GM21390 (cell line): Measurements from ENCODE around the gene CASP14.
"Not testable (repeated sequence)": the region's sequence is repeated elsewhere in the genome, so short reads cannot be mapped to it uniquely, and the experiment has no call there.

Experiments used
- ATAC-seq: cut with Tn5 transposase; IDR thresholded peaks from one replicate; pipeline ENCODE4 v1.9.1; 2021; ENCODE audit not compliant: unreplicated experiment

The CASP14 gene

GRCh38 chr19:15048885-15049541, at the start of gene CASP14:
TSS of gene CASP14 (plus strand) at chr19:15049480. CDS start at chr19:15052252, 2,772 bp downstream.
- no peak for ATAC-seq

GRCh38 chr19:15008308-15008707, 41.0 kb upstream of the CASP14 start:
- ATAC-seq, result no peak

GRCh38 chr19:15010501-15011300, 38.6 kb upstream of the CASP14 start:
- no peak for ATAC-seq

- no peak for ATAC-seq
These were observed 34.7 kb upstream of the CASP14 start for GRCh38 chr19:15014579-15014978.

- no peak for ATAC-seq
These were observed 33.2 kb upstream of the CASP14 start for GRCh38 chr19:15015946-15016542.

- ATAC-seq, result not testable (repeated sequence)
These were observed 30.4 kb upstream of the CASP14 start for GRCh38 chr19:15018836-15019235.

- no peak for ATAC-seq
These were observed 27.8 kb upstream of the CASP14 start for GRCh38 chr19:15021286-15022007.

- no peak for ATAC-seq
These were observed 26.5 kb upstream of the CASP14 start for GRCh38 chr19:15022752-15023151.

- ATAC-seq, result no peak
These were observed 24.1 kb upstream of the CASP14 start for GRCh38 chr19:15025217-15025616.

GRCh38 chr19:15028490-15028889, 20.8 kb upstream of the CASP14 start:
- ATAC-seq, result no peak

GRCh38 chr19:15031675-15032074, 17.6 kb upstream of the CASP14 start:
- ATAC-seq, result no peak

- no peak for ATAC-seq
These were observed 13.4 kb upstream of the CASP14 start for GRCh38 chr19:15035795-15036311.

GRCh38 chr19:15037586-15037985, 11.7 kb upstream of the CASP14 start:
- no peak for ATAC-seq

GRCh38 chr19:15038294-15038693, 11.0 kb upstream of the CASP14 start:
- ATAC-seq, result no peak

- ATAC-seq, result no peak
These were observed 7.3 kb upstream of the CASP14 start for GRCh38 chr19:15042003-15042402.

- ATAC-seq, result no peak
These were observed 6.5 kb upstream of the CASP14 start for GRCh38 chr19:15042826-15043225.

- ATAC-seq, result no peak
These were observed 3.8 kb upstream of the CASP14 start for GRCh38 chr19:15045506-15045905.

GRCh38 chr19:15047680-15048079, 1.6 kb upstream of the CASP14 start:
- no peak for ATAC-seq

GRCh38 chr19:15048128-15048527, 1.2 kb upstream of the CASP14 start:
- no peak for ATAC-seq

GRCh38 chr19:15050639-15051038, 1.4 kb downstream of the CASP14 start:
- no peak for ATAC-seq

GRCh38 chr19:15062036-15062435, 12.8 kb downstream of the CASP14 start:
- ATAC-seq, result no peak
